K562 (cell line): ENCODE measurements around the gene DOCK8. TPM values are rescaled to one million over a fixed set of nuclear protein-coding genes. Genes with fewer than 3 reads are reported as not detected.

Source experiments
- ATF2 ChIP-seq: sonication (generic); formaldehyde crosslinking; IDR thresholded peaks from 2 replicates; pipeline ENCODE4 v1.8.1; 2022; ENCODE audit warnings: missing genetic modification reagents
- BACH1 ChIP-seq: fragments of 200-800 bp; sonication (Bioruptor generic); IDR thresholded peaks from 2 replicates; pipeline ENCODE4 v1.6.1; 2016; ENCODE audit warnings: missing genetic modification characterization, missing compliant biosample characterization
- CBX2 ChIP-seq: fragments of 200-600 bp; sonication (generic); IDR thresholded peaks from one replicate; pipeline ENCODE4 v1.6.1; 2012; ENCODE audit warnings: mild to moderate bottlenecking, low read length, inconsistent platforms; ENCODE audit not compliant: insufficient read depth, poor library complexity, severe bottlenecking
- CBX5 ChIP-seq: IDR thresholded peaks from 2 replicates; pipeline ENCODE4 v1.6.1; 2014; ENCODE audit warnings: low read depth, borderline replicate concordance
- CGGBP1 ChIP-seq: fragments of 250-450 bp; sonication (Bioruptor Pico); IDR thresholded peaks from 2 replicates; pipeline ENCODE4 v1.9.0; 2021; ENCODE audit warnings: mild to moderate bottlenecking
- CHD2 ChIP-seq: IDR thresholded peaks from 2 replicates; pipeline ENCODE4 v1.6.1; 2011; ENCODE audit warnings: low read depth, low read length
- DACH1 ChIP-seq: fragments of 450-650 bp; IDR thresholded peaks from 2 replicates; pipeline ENCODE4 v1.6.1; 2018; ENCODE audit not compliant: partially characterized antibody
- ELF2 ChIP-seq: fragments of 250-450 bp; sonication (Bioruptor Pico); IDR thresholded peaks from 2 replicates; pipeline ENCODE4 v1.5.0; 2021; ENCODE audit warnings: mild to moderate bottlenecking
- ETV6 ChIP-seq, 3 experiments: fragments of 150-350 bp in 1 of 3; sonication (generic) in 1 of 3; formaldehyde crosslinking in 1 of 3; IDR thresholded peaks; 2 replicates each; pipeline versions ENCODE4 v1.6.1 to v1.8.0; 2014 to 2022; ENCODE audit warnings: borderline replicate concordance in 2 of 3, low read depth in 2 of 3, antibody characterized with exemption in 1 of 3, low read length in 1 of 3, mild to moderate bottlenecking in 1 of 3, missing genetic modification reagents in 1 of 3
- FOXK2 ChIP-seq, 2 experiments: fragments of 450-650 bp; IDR thresholded peaks in 1 of 2; conservative IDR thresholded peaks in 1 of 2; 2 replicates each; pipeline ENCODE4 v1.6.1; 2016; ENCODE audit warnings: low read depth in 2 of 2, mild to moderate bottlenecking in 1 of 2
- HES1 ChIP-seq: fragments of 450-650 bp; IDR thresholded peaks from 2 replicates; pipeline ENCODE4 v1.6.1; 2016; ENCODE audit warnings: low read depth, mild to moderate bottlenecking, moderate library complexity
- ILK ChIP-seq: fragments of 450-650 bp; IDR thresholded peaks from 2 replicates; pipeline ENCODE4 v1.6.1; 2016; ENCODE audit warnings: missing genetic modification characterization, low read depth, mild to moderate bottlenecking, missing compliant biosample characterization, moderate library complexity, borderline replicate concordance
- L3MBTL2 ChIP-seq: fragments of 450-650 bp; IDR thresholded peaks from 2 replicates; pipeline ENCODE4 v1.6.1; 2016; ENCODE audit warnings: mild to moderate bottlenecking, moderate library complexity
- MEF2D ChIP-seq: conservative IDR thresholded peaks from 2 replicates; pipeline ENCODE4 v1.6.1; 2016; ENCODE audit warnings: low read depth, missing genetic modification characterization, missing compliant biosample characterization
- NBN ChIP-seq: fragments of 450-650 bp; IDR thresholded peaks from 2 replicates; pipeline ENCODE4 v1.6.1; 2016; ENCODE audit warnings: low read depth, mild to moderate bottlenecking
- NFRKB ChIP-seq: fragments of 450-650 bp; IDR thresholded peaks from 2 replicates; pipeline ENCODE4 v1.6.1; 2016; ENCODE audit warnings: low read depth
- NUFIP1 ChIP-seq: fragments of 450-650 bp; IDR thresholded peaks from 2 replicates; pipeline ENCODE4 v1.6.1; 2018; ENCODE audit not compliant: partially characterized antibody
- RB1 ChIP-seq: fragments of 450-650 bp; IDR thresholded peaks from 2 replicates; pipeline ENCODE4 v1.6.1; 2017; ENCODE audit warnings: low read depth, mild to moderate bottlenecking
- SMAD4 ChIP-seq: fragments of 250-450 bp; sonication (Bioruptor Pico); conservative IDR thresholded peaks from 2 replicates; pipeline ENCODE4 v1.8.0; 2021; ENCODE audit warnings: inconsistent platforms, mild to moderate bottlenecking, moderate library complexity
- SRSF7 ChIP-seq: fragments of 200-400 bp; formaldehyde crosslinking; optimal IDR thresholded peaks from 2 replicates; pipeline ENCODE3; 2017; ENCODE audit warnings: mild to moderate bottlenecking, low read depth, low read length
- TAF15 ChIP-seq: fragments of 200-400 bp; formaldehyde crosslinking; IDR thresholded peaks from 2 replicates; pipeline ENCODE4 v1.6.1; 2017; ENCODE audit warnings: mild to moderate bottlenecking, low read depth, low read length, moderate library complexity
- ZC3H11A ChIP-seq: IDR thresholded peaks from 2 replicates; pipeline ENCODE4 v1.6.1; 2012; ENCODE audit warnings: low read depth, low read length, improper control_type of control experiment
- ZC3H8 ChIP-seq: fragments of 450-650 bp; IDR thresholded peaks from 2 replicates; pipeline ENCODE4 v1.6.1; 2017
- ZFPM2 ChIP-seq: fragments of 250-450 bp; sonication (Bioruptor Pico); IDR thresholded peaks from 2 replicates; pipeline ENCODE4 v1.5.1; 2022; ENCODE audit warnings: mild to moderate bottlenecking
- ZNF143 ChIP-seq: sonication (generic); formaldehyde crosslinking; IDR thresholded peaks from 2 replicates; pipeline ENCODE4 v1.9.0; 2022; ENCODE audit warnings: mild to moderate bottlenecking, missing genetic modification reagents
- ZNF311 ChIP-seq: fragments of 250-450 bp; sonication (Bioruptor Pico); IDR thresholded peaks from 2 replicates; pipeline ENCODE4 v1.4.0; 2020; ENCODE audit warnings: mild to moderate bottlenecking, moderate library complexity
- ZNF347 ChIP-seq: fragments of 450-650 bp; formaldehyde crosslinking; IDR thresholded peaks from 2 replicates; pipeline ENCODE4 v1.4.0; 2020; ENCODE audit warnings: low read depth, mild to moderate bottlenecking, moderate library complexity
- polyA plus RNA-seq, 8 experiments: library from polyadenylated mRNA; depleted of rRNA in 4 of 8; stranded (reverse) in 5 of 8; unstranded in 3 of 8; fragments of >200 nt; fragmentation: Nextera tagmentation in 2 of 8; fragmentation: Illumina TruSeq in 1 of 8; extraction: Ambion mirVana in 2 of 8; extraction: Trizol in 1 of 8; gene quantifications; 2 replicates each; pipeline versions ENCODE4 v1.2.1 to v1.2.3, GENCODE V29; 2011 to 2014; ENCODE audit warnings: inconsistent platforms in 1 of 8, missing spikeins in 1 of 8
- total RNA-seq, 7 experiments: library from RNA; depleted of rRNA in 6 of 7; stranded (reverse); fragments of >200 nt in 6 of 7; fragmentation: Illumina TruSeq in 2 of 7; extraction: Trizol in 2 of 7; gene quantifications; 2 replicates each; pipeline versions ENCODE4 v1.2.1 to v1.2.3, GENCODE V29; 2011 to 2021; ENCODE audit warnings: low replicate concordance in 1 of 7
- TF ChIP-seq, protein P1 (sequence below): fragments of 250-450 bp; sonication (Bioruptor Pico); IDR thresholded peaks from 2 replicates; pipeline ENCODE4 v1.4.0; 2020; ENCODE audit warnings: mild to moderate bottlenecking, moderate library complexity

Gene DOCK8
- total and polyA plus RNA-seq, 9 of the 15 experiments (the other 6 are each of a cell fraction or from before 2014, with no cell fraction given) = 14.4 to 53.8 (median 25.1) TPM

- TF ChIP-seq HES1 = peak; percentile 62; the same call in 1 of the 2 replicates
- no peak for TF ChIP-seq ELF2 (CRISPR knock-in tag)
- no peak for TF ChIP-seq CBX2
- TF ChIP-seq ZNF143 = no peak
- no peak for TF ChIP-seq ZNF347 (CRISPR knock-in tag)
- TF ChIP-seq ZNF311 (CRISPR knock-in tag) = peak; percentile 59; the same call in 1 of the 2 replicates
- no peak for TF ChIP-seq CHD2
- no peak for TF ChIP-seq TAF15
- no peak for TF ChIP-seq ZFPM2 (CRISPR knock-in tag)
- TF ChIP-seq ZC3H11A = no peak
- TF ChIP-seq SRSF7 = no peak
- no peak for TF ChIP-seq CGGBP1 (CRISPR knock-in tag)
- peak in 1 of 2 experiments; percentile 53; a peak in 1 of 4 replicates for TF ChIP-seq FOXK2 (conservative IDR thresholded peaks at IDR 0.05 in 1 of 2, IDR thresholded peaks at IDR 0.05 in 1 of 2; ENCODE audit: low read depth in 2 of 2)
- TF ChIP-seq ILK (tag) = no peak
- no peak for TF ChIP-seq NFRKB
- no peak for TF ChIP-seq CBX5
- TF ChIP-seq BACH1 (tag) = no peak
- TF ChIP-seq MEF2D (tag) = peak; percentile 40; the same call in 1 of the 2 replicates
- TF ChIP-seq, protein P1, sequence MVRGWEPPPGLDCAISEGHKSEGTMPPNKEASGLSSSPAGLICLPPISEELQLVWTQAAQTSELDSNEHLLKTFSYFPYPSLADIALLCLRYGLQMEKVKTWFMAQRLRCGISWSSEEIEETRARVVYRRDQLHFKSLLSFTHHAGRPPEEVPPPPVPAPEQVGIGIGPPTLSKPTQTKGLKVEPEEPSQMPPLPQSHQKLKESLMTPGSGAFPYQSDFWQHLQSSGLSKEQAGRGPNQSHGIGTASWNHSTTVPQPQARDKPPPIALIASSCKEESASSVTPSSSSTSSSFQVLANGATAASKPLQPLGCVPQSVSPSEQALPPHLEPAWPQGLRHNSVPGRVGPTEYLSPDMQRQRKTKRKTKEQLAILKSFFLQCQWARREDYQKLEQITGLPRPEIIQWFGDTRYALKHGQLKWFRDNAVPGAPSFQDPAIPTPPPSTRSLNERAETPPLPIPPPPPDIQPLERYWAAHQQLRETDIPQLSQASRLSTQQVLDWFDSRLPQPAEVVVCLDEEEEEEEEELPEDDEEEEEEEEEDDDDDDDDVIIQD (CRISPR knock-in tag) = no peak
- TF ChIP-seq ATF2 = no peak
- no peak for TF ChIP-seq ZC3H8
- no peak for TF ChIP-seq NUFIP1
- TF ChIP-seq DACH1 = no peak
- TF ChIP-seq RB1 = no peak
- peak; percentile 80 for TF ChIP-seq SMAD4
- TF ChIP-seq NBN = peak; percentile 83
- peak; percentile 74 for TF ChIP-seq L3MBTL2
- TF ChIP-seq ETV6 (IDR thresholded peaks at IDR 0.05; ENCODE audit: borderline replicate concordance in 1 of 2, low read depth in 2 of 2, low read length in 1 of 2) = no peak
- TF ChIP-seq ETV6 (CRISPR knock-in tag; IDR thresholded peaks at IDR 0.05; ENCODE audit: borderline replicate concordance) = no peak
These were observed 36.7 kb downstream of the DOCK8 start (continued) for GRCh38 chr9:251398-251797.
